ENCODE measurements around the gene DAPK1.

Gene DAPK1

GRCh38 chr9:87554171-87554910, 56.7 kb downstream of the DAPK1 start:
- H3K9me3 Mint-ChIP-seq, result no peaks in the 10 kb centered on the region
- H3K4me3 Mint-ChIP-seq, result no peak overlapping the region
- no peaks in the 10 kb centered on the region for H3K4me1 Mint-ChIP-seq
- ATAC-seq, result no peak
- DNase-seq, result no peak
- no peak overlapping the region for H3K27ac Mint-ChIP-seq
- H3K36me3 Mint-ChIP-seq (ENCODE audit: low read depth), result no peaks in the 10 kb centered on the region
- peaks cover 12% of the 10 kb centered on the region for H3K27me3 Mint-ChIP-seq

DNA sequence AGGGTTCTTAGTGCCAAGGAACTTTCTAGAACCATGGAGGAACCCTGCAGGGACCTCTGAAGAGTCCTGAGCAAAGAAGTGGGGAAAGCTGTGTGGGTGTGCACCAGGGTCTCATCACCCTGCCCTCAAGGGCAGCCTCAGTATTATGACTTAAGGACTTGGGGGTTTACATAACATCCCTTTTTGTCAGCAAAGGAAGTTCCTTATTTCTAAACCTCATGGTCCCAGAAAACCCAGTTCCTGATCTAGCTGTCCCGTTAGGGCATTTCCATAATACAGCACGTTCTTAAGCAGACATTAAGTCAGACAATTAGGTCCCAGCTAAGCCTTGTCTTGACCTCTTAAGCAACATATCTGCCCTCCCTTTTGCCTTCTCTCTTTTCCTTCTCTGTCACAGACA, 57.3 kb downstream of the DAPK1 start:
- H3K27ac Mint-ChIP-seq, result no peak overlapping the region
- no peak for DNase-seq
- H3K4me3 Mint-ChIP-seq, result no peak overlapping the region
- H3K36me3 Mint-ChIP-seq (ENCODE audit: low read depth), result no peaks in the 10 kb centered on the region
- peaks cover 7% of the 10 kb centered on the region for H3K27me3 Mint-ChIP-seq
- no peaks in the 10 kb centered on the region for H3K4me1 Mint-ChIP-seq
- no peak for ATAC-seq
- H3K9me3 Mint-ChIP-seq, result no peaks in the 10 kb centered on the region

GRCh38 chr9:87556039-87556438, 58.4 kb downstream of the DAPK1 start:
- Mint-ChIP-seq H3K36me3 (ENCODE audit: low read depth) (no peaks in the 10 kb centered on the region), H3K4me3 (no peak overlapping the region), H3K9me3 (no peaks in the 10 kb centered on the region), H3K27ac (no peak overlapping the region), H3K27me3 (peaks cover 5% of the 10 kb centered on the region), H3K4me1 (no peaks in the 10 kb centered on the region)
- DNase-seq, result no peak
- no peak for ATAC-seq

GRCh38 chr9:87556821-87557220, 59.2 kb downstream of the DAPK1 start:
- no peaks in the 10 kb centered on the region for H3K4me1 Mint-ChIP-seq
- ATAC-seq (no peak), DNase-seq (no peak)
- no peaks in the 10 kb centered on the region for H3K36me3 Mint-ChIP-seq (ENCODE audit: low read depth)
- peaks cover 5% of the 10 kb centered on the region for H3K27me3 Mint-ChIP-seq
- no peak overlapping the region for H3K27ac Mint-ChIP-seq
- no peaks in the 10 kb centered on the region for H3K9me3 Mint-ChIP-seq
- H3K4me3 Mint-ChIP-seq, result no peak overlapping the region

- DNase-seq (no peak), ATAC-seq (no peak)
- peaks cover 5% of the 10 kb centered on the region for H3K27me3 Mint-ChIP-seq
Observed at GRCh38 chr9:87557996-87558395, 60.3 kb downstream of the DAPK1 start.

DNA sequence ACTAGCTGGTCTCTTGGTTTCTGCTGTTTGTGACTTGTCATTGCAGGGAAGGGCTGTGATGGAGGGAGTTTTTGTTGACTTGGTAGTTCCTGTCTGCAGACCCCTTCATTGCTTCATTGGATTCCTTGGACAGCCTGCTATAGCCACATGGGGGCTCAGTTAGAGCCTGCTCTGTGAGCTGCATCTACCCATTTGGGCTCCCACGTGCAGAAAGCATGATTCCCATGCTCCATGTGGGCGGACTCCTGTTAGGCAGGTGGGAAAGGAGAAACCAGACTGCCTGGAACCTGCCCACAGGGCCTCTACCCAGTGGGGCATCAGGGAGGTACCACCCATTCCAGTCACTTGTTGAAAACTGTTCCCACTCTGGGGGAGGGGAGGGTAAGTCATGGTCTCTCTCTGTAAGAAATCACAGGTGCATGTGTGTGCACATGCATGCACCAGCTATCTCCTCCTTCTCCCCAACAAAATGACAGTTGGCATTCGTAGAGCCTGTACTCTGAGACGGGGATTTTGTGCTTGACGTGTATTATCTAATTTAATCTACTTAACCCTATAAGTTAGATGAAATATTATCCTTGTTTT, 61.0 kb downstream of the DAPK1 start:
- Mint-ChIP-seq H3K4me1 (no peaks in the 10 kb centered on the region), H3K9me3 (no peaks in the 10 kb centered on the region), H3K27me3 (peaks cover 5% of the 10 kb centered on the region), H3K36me3 (ENCODE audit: low read depth) (no peaks in the 10 kb centered on the region), H3K27ac (no peak overlapping the region), H3K4me3 (no peak overlapping the region)
- no peak for ATAC-seq
- DNase-seq, result no peak

More at GRCh38 chr9:87557996-87558395, 60.3 kb downstream of the DAPK1 start:
- Mint-ChIP-seq H3K9me3 (no peaks in the 10 kb centered on the region), H3K36me3 (ENCODE audit: low read depth) (no peaks in the 10 kb centered on the region), H3K27ac (no peak overlapping the region), H3K4me1 (no peaks in the 10 kb centered on the region), H3K4me3 (no peak overlapping the region)

DNA sequence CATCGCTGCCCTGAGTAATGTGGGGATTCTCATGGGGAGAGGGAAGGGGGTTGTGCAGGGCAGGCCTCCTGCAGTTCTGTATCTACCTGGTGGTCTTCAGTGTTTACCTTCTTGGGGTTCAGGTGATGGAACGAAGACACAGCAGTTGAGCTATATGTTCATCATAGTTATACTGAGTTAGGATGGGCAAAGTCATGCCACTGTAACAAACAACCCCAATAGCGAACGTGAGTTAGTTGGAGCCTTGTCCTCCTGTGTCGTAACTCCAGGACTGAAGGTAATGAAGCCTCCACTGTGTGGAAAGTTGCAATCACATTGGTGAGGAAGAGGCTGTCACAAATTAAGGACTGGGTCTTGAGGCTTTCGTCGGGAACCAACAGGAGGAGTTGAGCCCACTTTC, 64.4 kb downstream of the DAPK1 start:
- no peak for DNase-seq
- H3K27ac Mint-ChIP-seq, result no peak overlapping the region

DNA sequence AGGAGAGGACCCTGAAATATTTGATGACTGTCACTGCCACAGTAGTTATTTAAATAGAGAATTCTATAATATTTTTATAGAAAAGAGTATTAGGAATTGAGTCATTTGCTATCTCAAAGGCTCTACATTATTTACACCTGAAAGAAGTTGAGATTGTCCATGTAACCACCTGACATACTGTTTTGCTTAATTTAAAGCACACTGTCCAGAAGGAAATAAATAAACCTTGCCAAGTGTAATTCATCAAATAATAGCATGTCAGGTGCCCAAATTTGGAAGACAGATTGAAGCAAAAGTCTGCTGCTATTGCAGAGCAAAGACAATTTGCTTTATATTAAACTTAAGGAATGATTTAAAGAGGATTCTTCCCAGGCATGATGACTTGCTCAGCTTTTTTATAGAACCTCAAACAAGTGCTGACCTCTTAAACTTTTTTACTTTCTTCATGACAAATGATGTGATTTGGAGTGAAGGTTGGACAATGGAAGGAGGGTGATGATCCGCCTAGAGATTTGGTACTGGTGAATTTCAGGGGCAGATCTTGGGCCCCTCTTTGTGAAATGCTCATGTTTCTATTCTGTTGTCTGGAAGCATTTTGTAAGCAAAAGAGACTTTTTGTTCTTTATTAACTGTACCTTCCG, 65.0 kb downstream of the DAPK1 start:
- Mint-ChIP-seq H3K27me3 (no peaks in the 10 kb centered on the region), H3K27ac (no peak overlapping the region), H3K36me3 (ENCODE audit: low read depth) (no peaks in the 10 kb centered on the region), H3K4me1 (no peaks in the 10 kb centered on the region), H3K4me3 (no peak overlapping the region), H3K9me3 (no peaks in the 10 kb centered on the region)
- ATAC-seq, result no peak
- DNase-seq, result no peak

More for the DNA sequence above, 64.4 kb downstream of the DAPK1 start:
- ATAC-seq, result no peak
- H3K9me3 Mint-ChIP-seq, result no peaks in the 10 kb centered on the region
- no peaks in the 10 kb centered on the region for H3K36me3 Mint-ChIP-seq (ENCODE audit: low read depth)
- no peaks in the 10 kb centered on the region for H3K27me3 Mint-ChIP-seq
- no peak overlapping the region for H3K4me3 Mint-ChIP-seq
- no peaks in the 10 kb centered on the region for H3K4me1 Mint-ChIP-seq

DNA sequence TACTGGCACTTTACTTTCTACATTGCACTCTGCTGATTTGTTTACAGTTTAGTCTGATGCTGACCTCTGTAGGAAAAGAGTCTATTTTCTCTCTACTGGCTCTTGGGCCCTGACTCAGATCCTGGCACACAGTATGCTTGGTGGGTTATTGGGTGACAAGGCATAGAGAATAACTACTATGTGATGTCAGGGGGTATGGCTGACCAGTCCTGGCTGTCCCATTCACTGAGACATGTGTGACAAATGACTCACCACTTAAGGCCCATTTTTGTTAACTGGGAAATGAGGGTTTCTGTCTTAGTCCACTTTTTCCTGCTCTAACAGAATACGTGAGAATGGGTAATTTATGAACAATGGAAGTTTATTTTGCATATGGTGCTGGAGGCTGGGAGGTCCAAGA, 66.4 kb downstream of the DAPK1 start:
- Mint-ChIP-seq H3K4me3 (no peak overlapping the region), H3K4me1 (no peaks in the 10 kb centered on the region), H3K36me3 (ENCODE audit: low read depth) (no peaks in the 10 kb centered on the region), H3K27ac (no peak overlapping the region), H3K9me3 (no peaks in the 10 kb centered on the region), H3K27me3 (no peaks in the 10 kb centered on the region)
- no peak for ATAC-seq
- no peak for DNase-seq

DNA sequence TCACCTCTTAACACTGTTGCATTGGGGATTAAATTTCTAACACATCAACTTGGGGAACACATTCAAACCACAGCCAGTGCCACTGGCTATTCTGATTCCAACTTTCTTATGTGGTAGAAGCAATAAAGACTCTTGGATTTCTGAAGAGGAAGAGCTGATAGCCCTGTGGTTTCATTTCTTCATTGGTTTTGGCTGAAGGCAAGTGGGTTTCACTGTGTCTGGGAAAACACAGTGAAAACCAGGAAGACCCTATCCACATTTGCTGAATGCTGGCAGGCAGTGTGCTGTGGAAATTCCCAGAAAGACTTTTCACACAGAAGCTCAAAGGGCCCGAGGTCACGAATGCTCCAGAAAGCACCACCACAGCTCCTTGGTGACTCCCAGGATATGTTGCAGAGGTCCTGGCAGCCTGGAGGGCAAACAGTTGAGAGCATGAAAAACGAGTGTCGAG, 67.1 kb downstream of the DAPK1 start:
- DNase-seq (no peak), ATAC-seq (no peak)
- Mint-ChIP-seq H3K27ac (no peak overlapping the region), H3K4me1 (no peaks in the 10 kb centered on the region), H3K4me3 (no peak overlapping the region), H3K9me3 (no peaks in the 10 kb centered on the region), H3K36me3 (ENCODE audit: low read depth) (no peaks in the 10 kb centered on the region), H3K27me3 (no peaks in the 10 kb centered on the region)

DNA sequence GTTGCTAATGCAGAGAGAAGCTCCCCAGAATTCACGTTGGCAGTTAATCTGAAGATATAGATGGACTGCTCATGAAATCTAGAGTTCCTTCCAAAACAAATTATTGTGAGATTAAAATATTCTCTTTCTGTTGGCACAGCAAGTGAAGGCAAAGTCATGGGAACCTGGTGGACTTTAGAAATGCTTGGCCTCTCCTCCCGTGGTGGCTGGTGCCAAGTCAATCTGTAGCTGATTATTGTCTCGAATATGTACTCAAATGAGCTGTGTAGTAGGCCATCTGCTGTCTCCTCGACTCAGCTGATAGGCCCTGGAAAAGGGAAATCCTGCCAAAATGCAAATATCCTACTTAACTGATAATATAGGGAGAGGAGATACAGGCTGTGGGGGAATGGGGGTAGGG, 69.3 kb downstream of the DAPK1 start:
- no peaks in the 10 kb centered on the region for H3K36me3 Mint-ChIP-seq (ENCODE audit: low read depth)

DNA sequence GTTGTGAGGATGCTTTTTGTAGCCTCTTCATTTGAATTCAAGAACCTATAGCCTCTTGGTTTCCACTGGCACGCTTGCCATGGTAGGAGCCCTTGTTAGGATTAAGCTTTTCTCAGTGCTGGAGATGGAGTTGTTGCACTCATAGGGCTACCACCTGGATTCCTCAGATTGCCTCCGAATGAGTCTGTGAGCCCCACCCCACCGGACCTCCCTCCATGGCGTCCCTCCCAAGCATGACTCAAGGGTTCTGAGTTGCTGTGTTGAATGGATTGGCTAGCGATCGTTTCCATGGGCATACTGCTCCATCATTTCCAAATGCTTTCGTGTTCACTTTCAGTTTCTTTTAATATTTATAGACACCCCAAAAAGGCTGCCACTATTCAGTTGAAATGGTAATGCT, 69.9 kb downstream of the DAPK1 start:
- no peak overlapping the region for H3K27ac Mint-ChIP-seq
- no peaks in the 10 kb centered on the region for H3K36me3 Mint-ChIP-seq (ENCODE audit: low read depth)
- DNase-seq, result no peak
- no peak overlapping the region for H3K4me3 Mint-ChIP-seq
- H3K27me3 Mint-ChIP-seq, result no peaks in the 10 kb centered on the region
- H3K9me3 Mint-ChIP-seq, result no peaks in the 10 kb centered on the region
- no peak for ATAC-seq
- H3K4me1 Mint-ChIP-seq, result no peaks in the 10 kb centered on the region

More for the DNA sequence above, 69.3 kb downstream of the DAPK1 start:
- Mint-ChIP-seq H3K9me3 (no peaks in the 10 kb centered on the region), H3K27ac (no peak overlapping the region), H3K4me1 (no peaks in the 10 kb centered on the region), H3K27me3 (no peaks in the 10 kb centered on the region), H3K4me3 (no peak overlapping the region)
- DNase-seq (no peak), ATAC-seq (no peak)

- no peak for DNase-seq
- ATAC-seq, result no peak
- H3K9me3 Mint-ChIP-seq, result no peaks in the 10 kb centered on the region
- no peaks in the 10 kb centered on the region for H3K36me3 Mint-ChIP-seq (ENCODE audit: low read depth)
- no peak overlapping the region for H3K4me3 Mint-ChIP-seq
- H3K27ac Mint-ChIP-seq, result no peak overlapping the region
- no peaks in the 10 kb centered on the region for H3K4me1 Mint-ChIP-seq
- no peaks in the 10 kb centered on the region for H3K27me3 Mint-ChIP-seq
Observed at GRCh38 chr9:87567983-87568382, 70.3 kb downstream of the DAPK1 start.

DNA sequence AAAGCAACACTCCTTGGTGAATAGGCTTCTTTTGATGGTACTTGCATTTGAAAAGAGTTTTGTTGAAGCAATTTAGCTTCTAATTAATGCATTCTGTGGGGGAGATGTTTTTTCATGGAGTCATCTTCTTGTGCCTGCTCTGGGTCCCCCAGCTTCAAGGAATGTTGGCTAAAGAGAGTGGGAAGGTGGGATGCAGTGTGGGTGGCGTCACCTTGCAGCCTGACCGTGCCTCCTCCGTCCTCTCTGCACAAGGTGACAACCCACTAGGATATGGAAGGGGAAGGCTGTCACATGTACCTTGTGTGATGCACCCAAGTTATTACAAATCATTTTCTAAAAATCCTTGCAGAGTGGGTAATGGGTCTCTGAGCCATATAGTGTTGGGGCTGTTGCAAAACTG, 70.7 kb downstream of the DAPK1 start:
- Mint-ChIP-seq H3K9me3 (no peaks in the 10 kb centered on the region), H3K4me3 (no peak overlapping the region), H3K27ac (no peak overlapping the region), H3K36me3 (ENCODE audit: low read depth) (no peaks in the 10 kb centered on the region), H3K4me1 (no peaks in the 10 kb centered on the region), H3K27me3 (no peaks in the 10 kb centered on the region)
- ATAC-seq, result no peak
- DNase-seq, result no peak

DNA sequence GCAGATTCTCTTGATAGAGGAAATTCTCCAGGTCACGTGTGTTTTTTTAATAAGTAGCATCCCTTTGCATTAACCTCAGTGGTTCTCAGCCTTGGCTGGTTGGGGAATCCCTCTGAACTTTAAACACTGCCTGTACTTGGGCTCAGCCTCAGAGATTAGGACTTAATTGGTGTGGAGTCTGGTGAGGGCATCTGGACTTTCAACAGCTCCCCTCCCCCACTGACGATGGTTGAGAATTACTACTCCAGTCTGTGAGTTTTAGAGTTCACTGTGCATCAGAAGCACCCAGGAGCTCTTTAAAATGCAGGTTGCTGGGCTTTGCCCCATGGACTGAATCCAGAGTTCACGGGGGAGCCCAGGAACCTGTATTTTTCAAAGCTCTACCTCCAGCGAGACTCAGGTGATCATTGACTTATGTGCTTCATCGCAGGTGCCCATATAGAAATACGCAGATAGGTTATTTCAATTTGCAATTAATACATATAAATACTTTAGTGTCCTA, 71.4 kb downstream of the DAPK1 start:
- no peaks in the 10 kb centered on the region for H3K27me3 Mint-ChIP-seq
- no peaks in the 10 kb centered on the region for H3K36me3 Mint-ChIP-seq (ENCODE audit: low read depth)
- no peaks in the 10 kb centered on the region for H3K4me1 Mint-ChIP-seq
- no peak overlapping the region for H3K4me3 Mint-ChIP-seq
- H3K9me3 Mint-ChIP-seq, result no peaks in the 10 kb centered on the region
- DNase-seq (no peak), ATAC-seq (no peak)
- no peak overlapping the region for H3K27ac Mint-ChIP-seq

Data from activated naive CD8-positive, alpha-beta T cell treated with anti-CD3 and anti-CD28 coated beads, Interleukin-2, amount 50 U/mL, for 24 hours (primary cell).